ENCODE results near the gene ANXA7.

DNA sequence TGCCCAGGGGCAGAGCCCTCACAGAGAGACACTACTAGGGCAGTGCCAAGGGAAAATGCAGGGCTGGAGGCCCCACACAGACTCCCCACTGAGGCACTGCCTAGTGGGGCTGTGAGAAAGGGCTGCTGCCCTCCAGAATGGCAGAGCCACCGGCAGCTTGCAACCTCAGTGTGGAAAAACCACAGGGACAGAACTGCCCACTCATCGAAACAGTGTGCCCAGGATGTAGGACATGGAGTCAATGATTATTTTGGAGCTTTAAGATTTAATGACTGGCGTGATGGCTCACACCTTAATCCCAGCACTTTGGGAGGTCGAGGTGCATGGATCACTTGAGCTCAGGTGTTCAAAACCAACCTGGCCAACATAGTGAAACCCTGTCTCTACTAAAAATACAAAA is 47.0 kb upstream of the ANXA7 start:
- TF ChIP-seq EZH2 (IDR thresholded peaks at IDR 0.05; ENCODE audit: borderline replicate concordance, low read depth, low read length, poor library complexity, severe bottlenecking) (no peak), CTCF (conservative IDR thresholded peaks at IDR 0.05; ENCODE audit: low read depth, low read length) (no peak)
